ENCODE data around the gene EMC10. TPM values are rescaled to one million over a fixed set of nuclear protein-coding genes. Genes with fewer than 3 reads are reported as not detected.

Gene EMC10
- polyA plus RNA-seq, 1 of the 3 experiments (the other 2 are of a cell fraction): 218 TPM

GRCh38 chr19:50532952-50533351 is 56.6 kb downstream of the EMC10 start (continued):
- TF ChIP-seq TCF12 (IDR thresholded peaks at IDR 0.05): no peak
- no peak for TF ChIP-seq RXRA (IDR thresholded peaks at IDR 0.05; ENCODE audit: borderline replicate concordance, low read depth)
- TF ChIP-seq IRF3 (IDR thresholded peaks at IDR 0.05; ENCODE audit: low read depth, low read length): no peak
- TF ChIP-seq EZH2phosphoT487 (IDR thresholded peaks at IDR 0.05; ENCODE audit: borderline replicate concordance, low read depth): no peak
- no peak for TF ChIP-seq FOXJ3 (CRISPR knock-in tag; IDR thresholded peaks at IDR 0.05)

DNA sequence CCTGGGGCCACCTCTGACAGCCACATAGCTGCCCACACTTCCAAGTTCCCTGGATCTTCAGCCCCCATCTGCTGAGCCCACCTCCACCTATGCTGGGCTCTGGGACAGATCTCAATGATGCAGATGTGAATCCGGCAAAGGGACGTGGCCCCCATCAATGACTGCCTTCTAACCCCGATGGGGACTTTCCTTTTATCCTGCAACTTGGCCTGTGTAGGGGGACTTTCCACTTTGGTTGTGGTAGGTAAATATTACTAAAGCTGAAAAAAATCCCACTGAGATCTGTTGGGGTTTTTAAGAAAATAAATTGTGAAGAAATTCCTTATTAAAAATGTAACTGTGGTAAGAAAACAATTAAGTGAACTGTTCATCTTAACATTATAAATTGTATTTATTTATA is 58.2 kb downstream of the EMC10 start:
- Histone ChIP-seq H3K4me1 (ENCODE audit: control insufficient read depth in 1 of 2, insufficient read depth in 2 of 2, low read depth in 1 of 2, low read length in 1 of 2) (peaks cover 0 to 3% of the 10 kb centered on the region in 2 experiments; a peak in 1 of 4 replicates), H3K27ac (ENCODE audit: low read depth in 2 of 2, low read length in 1 of 2) (no peak overlapping the region), H3K9ac (no peak overlapping the region), H3K4me2 (no peak overlapping the region), H3K4me3 (ENCODE audit: low read depth in 2 of 2, low read length in 1 of 2) (no peak overlapping the region), H3K79me2 (ENCODE audit: insufficient read depth) (no peaks in the 10 kb centered on the region), H3K27me3 (ENCODE audit: insufficient read depth) (no peaks in the 10 kb centered on the region), H4K20me1 (ENCODE audit: insufficient read depth) (no peaks in the 10 kb centered on the region), H3F3A (replicated peaks; ENCODE audit: insufficient read depth) (no peaks in the 10 kb centered on the region), H3K36me3 (replicated peaks in 1 of 2; ENCODE audit: control insufficient read depth in 1 of 2, insufficient read depth in 2 of 2, low read length in 1 of 2) (peaks cover 0 to 13% of the 10 kb centered on the region in 2 experiments), H3K9me2 (no peaks in the 10 kb centered on the region), H3K9me3 (no peaks in the 10 kb centered on the region; the same call in 1 of the 2 replicates), H2AFZ (ENCODE audit: low read depth) (no peak overlapping the region)
- 87% methylated on average over 3 of the region's 3 CpGs for WGBS (ENCODE audit: low lambda C conversion rate)
- ChIA-PET POLR2A (no interaction called here), CTCF (interaction anchor here (0.9 to 10.5 kb wide), 4 partner anchors 11 to 23 kb away, joined by 3 to 170 read pairs (median 6); no protein-coding TSS in a partner anchor)
- no peak for DNase-seq
- TF ChIP-seq TCF12 (IDR thresholded peaks at IDR 0.05): no peak
- TF ChIP-seq IRF3 (IDR thresholded peaks at IDR 0.05; ENCODE audit: low read depth, low read length): no peak
- TF ChIP-seq RAD21 (IDR thresholded peaks at IDR 0.05; ENCODE audit: low read length): no peak
- TF ChIP-seq, protein P1, sequence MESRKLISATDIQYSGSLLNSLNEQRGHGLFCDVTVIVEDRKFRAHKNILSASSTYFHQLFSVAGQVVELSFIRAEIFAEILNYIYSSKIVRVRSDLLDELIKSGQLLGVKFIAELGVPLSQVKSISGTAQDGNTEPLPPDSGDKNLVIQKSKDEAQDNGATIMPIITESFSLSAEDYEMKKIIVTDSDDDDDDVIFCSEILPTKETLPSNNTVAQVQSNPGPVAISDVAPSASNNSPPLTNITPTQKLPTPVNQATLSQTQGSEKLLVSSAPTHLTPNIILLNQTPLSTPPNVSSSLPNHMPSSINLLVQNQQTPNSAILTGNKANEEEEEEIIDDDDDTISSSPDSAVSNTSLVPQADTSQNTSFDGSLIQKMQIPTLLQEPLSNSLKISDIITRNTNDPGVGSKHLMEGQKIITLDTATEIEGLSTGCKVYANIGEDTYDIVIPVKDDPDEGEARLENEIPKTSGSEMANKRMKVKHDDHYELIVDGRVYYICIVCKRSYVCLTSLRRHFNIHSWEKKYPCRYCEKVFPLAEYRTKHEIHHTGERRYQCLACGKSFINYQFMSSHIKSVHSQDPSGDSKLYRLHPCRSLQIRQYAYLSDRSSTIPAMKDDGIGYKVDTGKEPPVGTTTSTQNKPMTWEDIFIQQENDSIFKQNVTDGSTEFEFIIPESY (IDR thresholded peaks at IDR 0.05; ENCODE audit: borderline replicate concordance, low read depth): no peak
- no peak for TF ChIP-seq MAX (IDR thresholded peaks at IDR 0.05; ENCODE audit: low read depth)
- no peak for TF ChIP-seq CTCF (IDR thresholded peaks at IDR 0.05)
- no peak for TF ChIP-seq ELF1 (IDR thresholded peaks at IDR 0.05)
- TF ChIP-seq JUND (IDR thresholded peaks at IDR 0.05): no peak
- no peak for TF ChIP-seq POLR2AphosphoS5 (IDR thresholded peaks at IDR 0.05; ENCODE audit: low read depth, low read length)
- TF ChIP-seq MEF2A (IDR thresholded peaks at IDR 0.05; ENCODE audit: borderline replicate concordance, low read depth): no peak
- no peak for TF ChIP-seq USF1 (IDR thresholded peaks at IDR 0.05; ENCODE audit: borderline replicate concordance, low read depth)
- TF ChIP-seq, protein P2, sequence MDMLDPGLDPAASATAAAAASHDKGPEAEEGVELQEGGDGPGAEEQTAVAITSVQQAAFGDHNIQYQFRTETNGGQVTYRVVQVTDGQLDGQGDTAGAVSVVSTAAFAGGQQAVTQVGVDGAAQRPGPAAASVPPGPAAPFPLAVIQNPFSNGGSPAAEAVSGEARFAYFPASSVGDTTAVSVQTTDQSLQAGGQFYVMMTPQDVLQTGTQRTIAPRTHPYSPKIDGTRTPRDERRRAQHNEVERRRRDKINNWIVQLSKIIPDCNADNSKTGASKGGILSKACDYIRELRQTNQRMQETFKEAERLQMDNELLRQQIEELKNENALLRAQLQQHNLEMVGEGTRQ (IDR thresholded peaks at IDR 0.05; ENCODE audit: borderline replicate concordance, low read depth, low read length): no peak
- TF ChIP-seq REST (IDR thresholded peaks at IDR 0.05; ENCODE audit: low read depth, low read length): no peak
- no peak for TF ChIP-seq RFX5 (IDR thresholded peaks at IDR 0.05; ENCODE audit: low read length)
- no peak for TF ChIP-seq GABPA (IDR thresholded peaks at IDR 0.05; ENCODE audit: low read depth)
- TF ChIP-seq EZH2phosphoT487 (IDR thresholded peaks at IDR 0.05; ENCODE audit: borderline replicate concordance, low read depth): no peak
- no peak for TF ChIP-seq SMC3 (IDR thresholded peaks at IDR 0.05; ENCODE audit: low read depth, low read length)

Data from SK-N-SH (cell line).